ENCODE measurements around the gene SIL1. TPM values are rescaled to one million over a fixed set of nuclear protein-coding genes. Genes with fewer than 3 reads are reported as not detected.
"Not testable (repeated sequence)": the region's sequence is repeated elsewhere in the genome, so short reads cannot be mapped to it uniquely, and the experiment has no call there.

The SIL1 gene
- total RNA-seq, 1 donor: 12.4 TPM

- H3K9me3 ChIP-seq (ENCODE audit: low read depth, low read length): no peaks in the 10 kb centered on the region
- no peak overlapping the region for H3K4me3 ChIP-seq (ENCODE audit: low read length)
- H3K4me1 ChIP-seq (ENCODE audit: insufficient read depth, low read length): peaks cover 11% of the 10 kb centered on the region
- H3K27me3 ChIP-seq (ENCODE audit: insufficient read depth, low read length): no peaks in the 10 kb centered on the region
These were observed 122.8 kb downstream of the SIL1 start for GRCh38 chr5:139075066-139076050.

- peaks cover 11% of the 10 kb centered on the region for H3K4me1 ChIP-seq (ENCODE audit: insufficient read depth, low read length)
- not testable (repeated sequence) for H3K27me3 ChIP-seq (ENCODE audit: insufficient read depth, low read length); H3K9me3 ChIP-seq (ENCODE audit: low read depth, low read length); H3K4me3 ChIP-seq (ENCODE audit: low read length)
These were observed 124.2 kb downstream of the SIL1 start for GRCh38 chr5:139073956-139074355.

- H3K27me3 ChIP-seq (ENCODE audit: insufficient read depth, low read length): no peaks in the 10 kb centered on the region
- H3K4me1 ChIP-seq (ENCODE audit: insufficient read depth, low read length): peaks cover 10% of the 10 kb centered on the region
- H3K4me3 ChIP-seq (ENCODE audit: low read length): no peak overlapping the region
- no peaks in the 10 kb centered on the region for H3K9me3 ChIP-seq (ENCODE audit: low read depth, low read length)
These were observed 129.5 kb downstream of the SIL1 start for GRCh38 chr5:139068494-139069151.

- no peaks in the 10 kb centered on the region for H3K9me3 ChIP-seq (ENCODE audit: low read depth, low read length)
- no peak overlapping the region for H3K4me3 ChIP-seq (ENCODE audit: low read length)
- H3K4me1 ChIP-seq (ENCODE audit: insufficient read depth, low read length): peaks cover 10% of the 10 kb centered on the region
- no peaks in the 10 kb centered on the region for H3K27me3 ChIP-seq (ENCODE audit: insufficient read depth, low read length)
These were observed 130.1 kb downstream of the SIL1 start for GRCh38 chr5:139068060-139068459.

GRCh38 chr5:139065306-139065705 is 132.9 kb downstream of the SIL1 start:
- Histone ChIP-seq H3K4me1 (ENCODE audit: insufficient read depth, low read length) (peaks cover 10% of the 10 kb centered on the region), H3K4me3 (ENCODE audit: low read length) (no peak overlapping the region), H3K27me3 (ENCODE audit: insufficient read depth, low read length) (no peaks in the 10 kb centered on the region), H3K9me3 (ENCODE audit: low read depth, low read length) (no peaks in the 10 kb centered on the region)

GRCh38 chr5:139064613-139065012 is 133.6 kb downstream of the SIL1 start:
- no peaks in the 10 kb centered on the region for H3K9me3 ChIP-seq (ENCODE audit: low read depth, low read length)
- H3K4me3 ChIP-seq (ENCODE audit: low read length): no peak overlapping the region
- peaks cover 10% of the 10 kb centered on the region for H3K4me1 ChIP-seq (ENCODE audit: insufficient read depth, low read length)
- H3K27me3 ChIP-seq (ENCODE audit: insufficient read depth, low read length): no peaks in the 10 kb centered on the region

- Histone ChIP-seq H3K9me3 (ENCODE audit: low read depth, low read length) (no peaks in the 10 kb centered on the region), H3K27me3 (ENCODE audit: insufficient read depth, low read length) (no peaks in the 10 kb centered on the region), H3K4me1 (ENCODE audit: insufficient read depth, low read length) (peaks cover 10% of the 10 kb centered on the region), H3K4me3 (ENCODE audit: low read length) (no peak overlapping the region)
These were observed 134.5 kb downstream of the SIL1 start for GRCh38 chr5:139063664-139064054.

GRCh38 chr5:139062910-139063663 is 135.1 kb downstream of the SIL1 start:
- H3K27me3 ChIP-seq (ENCODE audit: insufficient read depth, low read length): no peaks in the 10 kb centered on the region
- H3K4me1 ChIP-seq (ENCODE audit: insufficient read depth, low read length): peaks cover 6% of the 10 kb centered on the region
- H3K9me3 ChIP-seq (ENCODE audit: low read depth, low read length): no peaks in the 10 kb centered on the region

GRCh38 chr5:139061856-139062255 is 136.3 kb downstream of the SIL1 start:
- Histone ChIP-seq H3K27me3 (ENCODE audit: insufficient read depth, low read length) (no peaks in the 10 kb centered on the region), H3K4me3 (ENCODE audit: low read length) (no peak overlapping the region), H3K4me1 (ENCODE audit: insufficient read depth, low read length) (peaks cover 3% of the 10 kb centered on the region), H3K9me3 (ENCODE audit: low read depth, low read length) (no peaks in the 10 kb centered on the region)

More at GRCh38 chr5:139062910-139063663, 135.1 kb downstream of the SIL1 start:
- H3K4me3 ChIP-seq (ENCODE audit: low read length): no peak overlapping the region

- H3K9me3 ChIP-seq (ENCODE audit: low read depth, low read length): no peaks in the 10 kb centered on the region
- no peaks in the 10 kb centered on the region for H3K4me1 ChIP-seq (ENCODE audit: insufficient read depth, low read length)
- H3K4me3 ChIP-seq (ENCODE audit: low read length): no peak overlapping the region
- H3K27me3 ChIP-seq (ENCODE audit: insufficient read depth, low read length): no peaks in the 10 kb centered on the region
These were observed 136.9 kb downstream of the SIL1 start for GRCh38 chr5:139061274-139061673.

- Histone ChIP-seq H3K9me3 (ENCODE audit: low read depth, low read length) (no peaks in the 10 kb centered on the region), H3K4me1 (ENCODE audit: insufficient read depth, low read length) (no peaks in the 10 kb centered on the region), H3K4me3 (ENCODE audit: low read length) (no peak overlapping the region), H3K27me3 (ENCODE audit: insufficient read depth, low read length) (no peaks in the 10 kb centered on the region)
These were observed 140.0 kb downstream of the SIL1 start for GRCh38 chr5:139058121-139058520.

- H3K4me1 ChIP-seq (ENCODE audit: insufficient read depth, low read length); H3K27me3 ChIP-seq (ENCODE audit: insufficient read depth, low read length); H3K9me3 ChIP-seq (ENCODE audit: low read depth, low read length); H3K4me3 ChIP-seq (ENCODE audit: low read length): not testable (repeated sequence)
These were observed 140.9 kb downstream of the SIL1 start for GRCh38 chr5:139057045-139057939.

GRCh38 chr5:139052975-139053374 is 145.2 kb downstream of the SIL1 start:
- Histone ChIP-seq H3K27me3 (ENCODE audit: insufficient read depth, low read length) (no peaks in the 10 kb centered on the region), H3K4me3 (ENCODE audit: low read length) (no peak overlapping the region), H3K9me3 (ENCODE audit: low read depth, low read length) (no peaks in the 10 kb centered on the region), H3K4me1 (ENCODE audit: insufficient read depth, low read length) (no peaks in the 10 kb centered on the region)

- H3K9me3 ChIP-seq (ENCODE audit: low read depth, low read length): no peaks in the 10 kb centered on the region
- H3K27me3 ChIP-seq (ENCODE audit: insufficient read depth, low read length): no peaks in the 10 kb centered on the region
- H3K4me3 ChIP-seq (ENCODE audit: low read length): no peak overlapping the region
- H3K4me1 ChIP-seq (ENCODE audit: insufficient read depth, low read length): no peaks in the 10 kb centered on the region
These were observed 146.8 kb downstream of the SIL1 start for GRCh38 chr5:139051392-139051791.

Data from mononuclear cell (primary cell).